Femur (tissue), 1 donor: ENCODE results near the gene PEX14.

Experiments
- DNase-seq: peaks from one replicate; pipeline ENCODE4 v3.0.0-alpha.2; 2017

The PEX14 gene

DNA sequence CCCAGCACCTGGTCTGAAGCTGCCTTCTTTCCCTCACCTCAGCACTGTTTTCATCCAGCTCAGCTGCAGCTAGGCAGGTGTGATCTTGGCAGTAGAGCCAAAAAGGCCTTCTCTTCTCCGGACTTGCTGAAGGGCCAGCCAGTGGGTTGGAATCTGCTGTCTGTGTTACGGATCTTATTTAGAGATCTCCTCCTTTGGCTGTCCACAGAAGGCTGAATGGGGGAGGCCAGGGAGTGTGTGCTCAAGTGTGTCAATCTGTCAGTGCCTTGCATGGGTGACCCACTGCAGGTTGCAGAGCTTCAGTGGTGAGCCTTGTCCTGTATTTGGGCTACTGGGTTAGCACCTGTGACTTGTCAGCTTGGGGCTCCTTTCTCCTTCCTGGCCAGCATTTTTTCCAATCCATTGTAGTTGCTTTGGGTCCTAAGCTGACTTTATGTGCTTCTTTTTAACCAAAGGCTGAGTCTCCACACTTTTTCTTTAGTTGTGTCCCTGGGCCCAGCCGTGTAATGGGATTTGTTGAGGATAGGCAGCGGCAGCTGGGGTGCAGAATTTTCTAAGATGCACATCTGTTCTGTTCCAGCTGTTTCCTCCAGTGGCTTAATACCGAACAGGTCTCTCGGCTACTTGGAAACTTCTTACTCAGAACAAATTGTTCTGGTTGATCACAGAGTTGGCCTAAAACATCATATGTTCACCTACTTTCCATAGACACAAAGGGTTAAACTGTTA is 126.8 kb downstream of the PEX14 start:
- DNase-seq: no peak

GRCh38 chr1:10602936-10603335 is 128.2 kb downstream of the PEX14 start:
- no peak for DNase-seq

DNA sequence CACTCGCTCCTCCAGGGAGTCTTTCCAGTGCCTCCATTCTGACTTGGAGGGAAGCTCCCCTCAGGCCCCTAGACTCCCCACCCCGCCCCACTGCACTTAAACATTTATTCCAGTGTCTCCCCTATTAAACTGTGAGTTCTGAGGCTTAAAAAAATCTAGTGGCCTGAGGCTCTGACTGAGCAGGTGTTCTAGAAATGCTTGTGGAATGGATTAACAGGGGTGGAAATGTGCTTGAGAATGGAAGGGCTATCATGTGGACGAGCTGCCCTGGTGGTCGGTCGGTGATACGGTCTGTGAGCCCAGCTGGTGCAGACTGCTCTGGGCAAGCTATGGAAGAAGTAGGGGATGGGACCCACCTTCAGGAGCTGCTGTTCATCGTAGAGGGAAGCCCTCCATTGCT is 130.2 kb downstream of the PEX14 start:
- DNase-seq: no peak

- no peak for DNase-seq
Observed at GRCh38 chr1:10606064-10606463, 131.3 kb downstream of the PEX14 start.

- DNase-seq: no peak
Observed at GRCh38 chr1:10607228-10607627, 132.5 kb downstream of the PEX14 start.

GRCh38 chr1:10608690-10609089 is 133.9 kb downstream of the PEX14 start:
- no peak for DNase-seq

- no peak for DNase-seq
Observed at GRCh38 chr1:10610901-10611600, 136.3 kb downstream of the PEX14 start.

- no peak for DNase-seq
Observed at GRCh38 chr1:10612436-10613160, 137.8 kb downstream of the PEX14 start.

DNA sequence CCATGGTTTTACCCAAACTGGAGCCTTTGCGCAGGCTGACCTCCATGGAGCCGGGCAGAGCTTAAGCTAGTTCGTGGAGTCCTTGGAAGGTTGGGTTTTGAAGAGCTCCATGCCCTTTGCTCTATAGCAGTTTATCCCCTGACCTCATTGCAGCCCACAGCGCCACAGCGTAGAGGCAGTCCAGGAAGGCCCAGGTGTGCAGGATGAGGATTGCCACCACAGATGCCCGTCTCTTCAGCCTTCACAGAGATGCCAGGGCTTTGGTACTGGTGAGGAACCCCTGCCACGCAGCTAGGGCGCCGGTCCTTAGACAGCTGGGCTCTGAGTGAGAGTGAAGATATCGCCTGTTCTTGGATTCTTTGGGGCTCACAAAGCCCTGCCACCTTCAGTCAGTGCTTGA is 138.6 kb downstream of the PEX14 start:
- no peak for DNase-seq

DNA sequence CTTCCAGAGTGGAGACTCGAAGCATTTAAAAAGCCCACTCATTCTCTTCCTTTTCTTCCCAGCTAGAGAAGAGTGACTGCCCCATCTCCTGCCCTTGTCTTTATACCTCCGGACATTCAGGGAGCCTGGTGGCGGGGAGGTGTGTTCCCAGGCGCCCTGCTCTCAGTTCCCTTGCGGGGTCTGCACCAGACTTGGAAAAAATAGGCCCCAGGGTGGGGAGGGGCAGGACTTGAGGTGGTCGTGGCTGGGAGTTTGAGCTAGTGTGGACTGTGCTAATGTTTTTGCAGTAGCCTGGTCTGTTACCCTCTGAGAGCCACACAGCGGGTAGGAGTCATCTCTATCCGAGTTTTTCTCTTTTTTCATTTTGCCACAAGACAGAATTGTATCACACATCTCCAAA is 139.1 kb downstream of the PEX14 start:
- no peak for DNase-seq

DNA sequence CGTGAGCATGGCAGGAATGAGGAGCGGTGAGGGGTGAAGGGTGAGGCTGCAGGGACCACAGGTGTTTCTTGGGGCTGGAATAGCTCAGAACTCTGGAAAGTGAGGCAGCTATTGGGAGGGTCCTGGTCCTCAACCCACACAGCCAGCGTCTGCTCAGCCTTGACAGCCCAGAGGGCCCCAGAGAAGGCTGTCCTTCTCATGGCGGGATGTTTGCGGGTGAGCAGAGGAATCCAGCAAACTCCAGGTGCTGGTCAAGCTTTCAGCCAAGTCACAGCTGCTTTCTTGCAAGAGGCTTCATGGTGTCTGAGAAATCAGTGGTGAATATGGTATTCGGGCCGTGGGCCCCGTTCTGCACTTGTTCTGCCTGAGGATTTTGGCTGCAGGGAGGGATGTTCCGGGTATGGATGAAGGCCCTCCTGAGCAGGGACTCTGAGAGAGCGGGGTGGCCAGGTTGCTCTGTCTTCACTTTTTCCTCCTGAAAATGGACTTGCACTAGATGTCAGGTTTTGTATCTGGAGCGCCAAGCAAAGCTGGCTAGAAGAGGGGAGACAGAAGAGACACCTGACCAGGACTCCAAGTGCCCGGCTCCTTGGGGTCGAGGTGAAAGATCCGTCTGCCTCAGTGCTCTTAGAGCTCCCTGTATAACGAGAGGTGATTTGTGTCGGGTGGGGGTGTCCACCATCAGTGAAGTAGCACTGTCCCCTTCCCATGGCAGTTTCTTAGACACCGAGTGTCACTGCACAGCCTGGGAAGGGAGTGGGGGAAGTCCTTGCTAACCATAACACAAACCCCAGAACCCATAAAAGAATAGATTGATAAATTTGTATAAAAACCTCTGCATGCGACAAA is 139.9 kb downstream of the PEX14 start:
- no peak for DNase-seq

DNA sequence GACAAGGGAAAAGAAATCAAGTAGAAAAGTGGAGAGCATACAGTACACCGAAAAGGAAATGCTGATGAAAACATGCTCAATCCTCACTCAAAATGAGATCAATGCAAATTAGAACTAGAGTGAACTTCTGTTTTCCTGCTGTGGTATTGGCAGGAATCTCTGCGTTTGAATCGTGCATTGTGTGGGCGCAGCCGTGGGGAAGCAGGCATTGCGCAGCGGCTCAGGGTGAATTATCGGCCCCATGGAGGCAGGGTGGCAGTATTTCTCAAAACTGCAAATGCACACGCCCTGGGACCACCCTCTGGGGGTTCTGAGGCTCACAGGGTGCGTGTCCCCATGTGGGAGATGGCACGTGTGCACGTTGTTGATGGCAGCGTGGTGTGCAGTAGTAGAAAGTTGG is 140.6 kb downstream of the PEX14 start:
- no peak for DNase-seq

GRCh38 chr1:10615932-10616671 is 141.4 kb downstream of the PEX14 start:
- no peak for DNase-seq

- no peak for DNase-seq
Observed at GRCh38 chr1:10616696-10617095, 141.9 kb downstream of the PEX14 start.

GRCh38 chr1:10617318-10617717 is 142.6 kb downstream of the PEX14 start:
- DNase-seq: no peak

- no peak for DNase-seq
Observed at GRCh38 chr1:10617931-10618885, 143.5 kb downstream of the PEX14 start.

DNA sequence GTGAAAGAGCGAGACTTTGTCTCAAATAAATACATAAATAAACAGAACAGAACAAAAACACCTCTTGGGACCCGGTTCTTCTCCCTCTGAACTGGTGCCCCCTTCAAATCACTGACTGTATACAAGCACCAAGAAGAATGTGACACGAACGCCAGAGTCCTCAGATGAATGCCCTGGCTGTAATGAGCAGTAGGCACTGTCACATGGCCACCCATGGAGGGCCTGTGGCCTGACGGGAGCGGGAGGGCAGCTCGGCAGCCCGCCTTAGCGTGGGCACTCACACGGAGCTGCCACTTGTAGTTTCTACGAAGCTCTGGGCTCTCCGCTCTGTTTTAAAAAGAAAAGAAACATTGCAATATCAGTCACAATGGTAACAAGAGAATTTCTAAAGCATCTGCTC is 146.0 kb downstream of the PEX14 start:
- DNase-seq: no peak

DNA sequence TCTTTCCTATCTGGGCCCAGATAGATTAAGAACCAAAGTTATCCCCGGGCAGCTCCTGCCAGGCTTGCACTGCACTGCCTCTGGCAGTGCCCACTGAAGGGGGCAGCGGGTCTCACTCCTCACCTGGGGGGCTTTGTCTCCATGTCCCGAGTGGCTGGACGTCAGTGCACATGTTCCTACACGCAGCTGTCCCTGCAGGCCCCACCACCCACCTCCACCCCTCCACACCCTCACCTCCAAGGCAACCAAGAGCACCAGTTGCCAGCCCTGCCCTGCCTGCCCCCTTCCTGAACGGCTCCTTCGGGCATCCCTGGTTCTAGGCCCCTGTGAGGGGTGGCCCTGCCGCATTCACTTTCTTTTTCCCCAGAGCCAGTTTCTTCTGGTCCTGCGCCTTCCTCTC is 147.2 kb downstream of the PEX14 start:
- no peak for DNase-seq

GRCh38 chr1:10622910-10623685 is 148.3 kb downstream of the PEX14 start:
- DNase-seq: no peak

- DNase-seq: no peak
Observed at GRCh38 chr1:10623686-10624145, 149.0 kb downstream of the PEX14 start.
